Stomach (tissue), 9 donors: ENCODE results near the gene NAPB. TPM values are rescaled to one million over a fixed set of nuclear protein-coding genes. Genes with fewer than 3 reads are reported as not detected.

Experiments
- DNase-seq, 2 donors: peaks; one replicate each; pipeline versions ENCODE4 v3.0.0 to v3.0.0-alpha.2; 2013 to 2019
- H3K27ac ChIP-seq, 5 donors: fragments of 200-600 bp in 4 of 5; sonication (generic) in 4 of 5; one replicate each; pipeline ENCODE4 v1.5.1; 2013 to 2019; ENCODE audit warnings: mild to moderate bottlenecking in 1 of 5, moderate library complexity in 1 of 5
- H3K27me3 ChIP-seq, 3 donors: fragments of 200-600 bp; sonication (generic); one replicate each; pipeline ENCODE4 v1.5.1; 2017 to 2019; ENCODE audit warnings: mixed run types in 1 of 3
- H3K36me3 ChIP-seq, 4 donors: fragments of 200-600 bp; sonication (generic); 1 replicate in 3 of 4; 2 replicates in 1 of 4; pipeline ENCODE4 v1.5.1; 2016 to 2019
- H3K4me1 ChIP-seq, 4 donors: fragments of 200-600 bp; sonication (generic); one replicate each; pipeline ENCODE4 v1.5.1; 2016 to 2019
- H3K4me3 ChIP-seq, 4 donors: fragments of 200-600 bp; sonication (generic) in 3 of 4; one replicate each; pipeline ENCODE4 v1.5.1; 2016 to 2019; ENCODE audit warnings: mild to moderate bottlenecking in 1 of 4
- H3K9me3 ChIP-seq, 4 donors: fragments of 200-600 bp; sonication (generic); one replicate each; pipeline ENCODE4 v1.5.1; 2016 to 2019
- EP300 ChIP-seq: sonication (generic); formaldehyde crosslinking; IDR thresholded peaks from one replicate; pipeline ENCODE4 v1.6.1; 2017; ENCODE audit warnings: antibody characterized with exemption
- POLR2A ChIP-seq, 4 donors: fragments of 450-650 bp; IDR thresholded peaks; one replicate each; pipeline ENCODE4 v1.6.1; 2016; ENCODE audit warnings: antibody characterized with exemption in 4 of 4, control low read depth in 2 of 4, mild to moderate bottlenecking in 1 of 4, moderate library complexity in 1 of 4
- POLR2AphosphoS5 ChIP-seq, 3 donors: sonication (generic); formaldehyde crosslinking; IDR thresholded peaks; one replicate each; pipeline ENCODE4 v1.6.1; 2016; ENCODE audit warnings: antibody characterized with exemption in 3 of 3
- WGBS, 5 donors: extraction: QIAGEN DNeasy Blood & Tissue Kit in 3 of 5; methylation state at CpG; one replicate each; pipeline versions ENCODE4 v1.1.5 to v1.1.7; 2013 to 2018; 5-methylcytosine and 5-hydroxymethylcytosine counted together
- intact Hi-C: fragments of 100-400 bp; cut with DNase I; formaldehyde crosslinking; loops from one replicate; pipeline ENCODE4 v1.15.1; 2023; ENCODE audit warnings: low total_unique reads
- polyA plus RNA-seq, 3 donors: library from polyadenylated mRNA; stranded (reverse); fragments of 200-250 nt; gene quantifications; one replicate each; pipeline ENCODE4 v1.2.3, GENCODE V29; 2013
- total RNA-seq, 5 donors: library from RNA; depleted of rRNA; stranded (reverse); fragments of >200 nt; gene quantifications; one replicate each; pipeline versions ENCODE4 v1.1.0 to v1.2.3, GENCODE V29; 2014 to 2016
- TF ChIP-seq, protein P1 (sequence below), 7 experiments: fragments of 450-650 bp in 4 of 7; fragments of 200-600 bp in 3 of 7; sonication (generic) in 3 of 7; IDR thresholded peaks; one replicate each; pipeline ENCODE4 v1.5.1; 2016 to 2019; ENCODE audit warnings: antibody characterized with exemption in 7 of 7, control low read depth in 2 of 7, mild to moderate bottlenecking in 1 of 7
- donor health status: healthy with polysubstance abuse.
- donor health status: Bipolar disorder and iron deficiency.
- donor health status: healthy.

NAPB gene
- total and polyA plus RNA-seq, 8 donors = 0.58 to 33.5 (median 5.8) TPM

- H3K4me3 ChIP-seq = no peak overlapping the region
- peaks cover 12 to 49% (median 31%) of the 10 kb centered on the region in 4 donors for H3K4me1 ChIP-seq
- no peaks in the 10 kb centered on the region for H3K27me3 ChIP-seq
- H3K9me3 ChIP-seq = no peaks in the 10 kb centered on the region
- intact Hi-C loops = no loop called here
- H3K36me3 ChIP-seq = peaks cover 42 to 72% (median 70%) of the 10 kb centered on the region in 4 donors
- TF ChIP-seq, protein P1, sequence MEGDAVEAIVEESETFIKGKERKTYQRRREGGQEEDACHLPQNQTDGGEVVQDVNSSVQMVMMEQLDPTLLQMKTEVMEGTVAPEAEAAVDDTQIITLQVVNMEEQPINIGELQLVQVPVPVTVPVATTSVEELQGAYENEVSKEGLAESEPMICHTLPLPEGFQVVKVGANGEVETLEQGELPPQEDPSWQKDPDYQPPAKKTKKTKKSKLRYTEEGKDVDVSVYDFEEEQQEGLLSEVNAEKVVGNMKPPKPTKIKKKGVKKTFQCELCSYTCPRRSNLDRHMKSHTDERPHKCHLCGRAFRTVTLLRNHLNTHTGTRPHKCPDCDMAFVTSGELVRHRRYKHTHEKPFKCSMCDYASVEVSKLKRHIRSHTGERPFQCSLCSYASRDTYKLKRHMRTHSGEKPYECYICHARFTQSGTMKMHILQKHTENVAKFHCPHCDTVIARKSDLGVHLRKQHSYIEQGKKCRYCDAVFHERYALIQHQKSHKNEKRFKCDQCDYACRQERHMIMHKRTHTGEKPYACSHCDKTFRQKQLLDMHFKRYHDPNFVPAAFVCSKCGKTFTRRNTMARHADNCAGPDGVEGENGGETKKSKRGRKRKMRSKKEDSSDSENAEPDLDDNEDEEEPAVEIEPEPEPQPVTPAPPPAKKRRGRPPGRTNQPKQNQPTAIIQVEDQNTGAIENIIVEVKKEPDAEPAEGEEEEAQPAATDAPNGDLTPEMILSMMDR (IDR thresholded peaks at IDR 0.05) = no peak
- TF ChIP-seq POLR2AphosphoS5 (IDR thresholded peaks at IDR 0.05) = no peak
- no peak for TF ChIP-seq POLR2A (IDR thresholded peaks at IDR 0.05)
- TF ChIP-seq EP300 = no peak
- DNase-seq = no peak
- no peak overlapping the region for H3K27ac ChIP-seq
- WGBS, 5 donors = 90 to 98% (median 95%) methylated on average over 2 of the region's 2 CpGs
Observed at GRCh38 chr20:23368316-23369071, 52.8 kb downstream of the NAPB start.

- Histone ChIP-seq H3K4me1 (peaks cover 20 to 56% (median 38%) of the 10 kb centered on the region in 4 donors), H3K4me3 (no peak overlapping the region), H3K27me3 (no peaks in the 10 kb centered on the region), H3K9me3 (no peaks in the 10 kb centered on the region), H3K36me3 (peaks cover 39 to 64% (median 62%) of the 10 kb centered on the region in 4 donors), H3K27ac (no peak overlapping the region)
- DNase-seq = no peak
- intact Hi-C loops = no loop called here
- no peak for TF ChIP-seq POLR2AphosphoS5 (IDR thresholded peaks at IDR 0.05)
- TF ChIP-seq, protein P1 (IDR thresholded peaks at IDR 0.05) = no peak
- no peak for TF ChIP-seq EP300
- TF ChIP-seq POLR2A (IDR thresholded peaks at IDR 0.05) = no peak
Observed at GRCh38 chr20:23367770-23368169, 53.5 kb downstream of the NAPB start.

DNA sequence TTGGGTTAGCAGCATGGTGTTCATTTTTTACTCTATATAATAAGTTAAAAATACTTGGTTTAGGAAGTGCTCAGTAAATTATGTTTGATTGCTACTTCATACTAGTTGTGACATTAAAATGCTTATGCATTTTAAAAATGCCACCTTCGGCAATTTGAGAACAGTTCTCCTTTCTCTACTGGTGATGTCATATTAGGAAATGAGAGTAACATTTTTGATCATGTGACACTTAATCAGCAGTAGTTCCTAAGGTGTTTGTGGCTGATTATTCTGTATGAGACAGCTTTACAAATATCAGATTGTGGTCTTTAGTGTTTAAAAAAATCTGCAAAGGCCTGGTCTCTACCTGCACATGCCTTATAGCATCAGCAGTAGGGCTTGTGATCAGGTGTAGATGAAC, 54.9 kb downstream of the NAPB start:
- peaks cover 33 to 51% (median 49%) of the 10 kb centered on the region in 4 donors for H3K36me3 ChIP-seq
- no peaks in the 10 kb centered on the region for H3K27me3 ChIP-seq
- 15 to 46% (median 24%) methylated on average over 1 of the region's 1 CpG for WGBS, 5 donors
- H3K4me3 ChIP-seq = no peak overlapping the region
- intact Hi-C loops = no loop called here
- no peaks in the 10 kb centered on the region for H3K9me3 ChIP-seq
- H3K4me1 ChIP-seq = peaks cover 21 to 59% (median 44%) of the 10 kb centered on the region in 4 donors
- TF ChIP-seq EP300 = no peak
- no peak for TF ChIP-seq POLR2AphosphoS5 (IDR thresholded peaks at IDR 0.05)
- TF ChIP-seq, protein P1 (IDR thresholded peaks at IDR 0.05) = no peak
- peak overlapping the region in 3 of 5 donors; percentile 27 to 53 (median 28) for H3K27ac ChIP-seq
- no peak for DNase-seq

GRCh38 chr20:23365390-23366165, 55.7 kb downstream of the NAPB start:
- Histone ChIP-seq H3K4me3 (no peak overlapping the region), H3K27me3 (no peaks in the 10 kb centered on the region), H3K36me3 (peaks cover 29 to 43% (median 41%) of the 10 kb centered on the region in 4 donors), H3K4me1 (peaks cover 28 to 67% (median 47%) of the 10 kb centered on the region in 4 donors), H3K9me3 (no peaks in the 10 kb centered on the region), H3K27ac (peak overlapping the region in 3 of 5 donors; percentile 27 to 53 (median 28))
- intact Hi-C loops = no loop called here
- no peak for DNase-seq
- WGBS, 5 donors = 95 to 96% (median 96%) methylated on average over 64 to 65 of the region's 65 CpGs
- TF ChIP-seq, protein P1 (IDR thresholded peaks at IDR 0.05) = no peak
- TF ChIP-seq EP300 (no peak), POLR2A (IDR thresholded peaks at IDR 0.05) (no peak), POLR2AphosphoS5 (IDR thresholded peaks at IDR 0.05) (no peak)
